Ovary (tissue), 9 donors: ENCODE results near the gene PSME2. TPM values are rescaled to one million over a fixed set of nuclear protein-coding genes. Genes with fewer than 3 reads are reported as not detected.

Experiments
- DNase-seq, 5 donors: peaks; one replicate each; pipeline ENCODE4 v3.0.0-alpha.2; 2019 to 2020
- H3K27ac ChIP-seq, 2 donors: fragments of 200-600 bp; one replicate each; pipeline versions ENCODE4 v1.5.1 to v1.8.0; 2019 to 2022
- H3K27me3 ChIP-seq: fragments of 200-600 bp; one replicate; pipeline ENCODE4 v1.8.0; 2022
- H3K36me3 ChIP-seq: fragments of 200-600 bp; sonication (generic); one replicate; pipeline ENCODE4 v1.5.1; 2019
- H3K4me1 ChIP-seq: one replicate; pipeline ENCODE4 v1.8.1; 2013; ENCODE audit warnings: mild to moderate bottlenecking, moderate library complexity; ENCODE audit not compliant: insufficient read depth
- H3K4me3 ChIP-seq: fragments of 200-600 bp; sonication (generic); one replicate; pipeline ENCODE4 v1.5.1; 2017
- H3K9me3 ChIP-seq, 2 donors: fragments of 200-600 bp in 1 of 2; sonication (generic) in 1 of 2; one replicate each; pipeline versions ENCODE4 v1.5.1 to v1.8.1; 2013 to 2019; ENCODE audit warnings: mild to moderate bottlenecking in 1 of 2, moderate library complexity in 1 of 2
- CTCF ChIP-seq, 3 donors: fragments of 450-650 bp in 2 of 3; fragments of 200-600 bp in 1 of 3; IDR thresholded peaks; one replicate each; pipeline versions ENCODE4 v1.5.1 to v1.8.0; 2016 to 2022; ENCODE audit warnings: antibody characterized with exemption in 3 of 3, mild to moderate bottlenecking in 1 of 3
- EP300 ChIP-seq: sonication (generic); formaldehyde crosslinking; IDR thresholded peaks from one replicate; pipeline ENCODE4 v1.6.1; 2017; ENCODE audit warnings: antibody characterized with exemption
- POLR2A ChIP-seq: fragments of 450-650 bp; IDR thresholded peaks from one replicate; pipeline ENCODE4 v1.6.1; 2017; ENCODE audit warnings: antibody characterized with exemption, mild to moderate bottlenecking, moderate library complexity
- WGBS, 3 donors: extraction: QIAGEN DNeasy Blood & Tissue Kit in 1 of 3; methylation state at CpG; one replicate each; pipeline versions ENCODE4 v1.1.5 to v1.1.7; 2013 to 2017; 5-methylcytosine and 5-hydroxymethylcytosine counted together
- intact Hi-C, 4 donors: fragments of 100-400 bp; cut with DNase I; formaldehyde crosslinking; loops; one replicate each; pipeline versions ENCODE4 v1.11.0 to v1.15.1; 2022 to 2023
- polyA plus RNA-seq, 2 donors: library from polyadenylated mRNA; stranded (reverse); fragments of 200-250 nt in 1 of 2; fragments of 350-450 nt in 1 of 2; fragmentation: Illumina TruSeq in 1 of 2; extraction: RNeasy Lipid Tissue Mini Kit (QIAGEN cat#74804) in 1 of 2; gene quantifications; one replicate each; pipeline ENCODE4 v1.2.3, GENCODE V29; 2013 to 2014
- total RNA-seq, 7 donors: library from RNA; depleted of rRNA in 2 of 7; stranded (reverse); fragments of >200 nt in 2 of 7; fragmentation: NEBNext Ultra II Directional in 3 of 7; extraction: Animal tissue kit (Norgen Biotek cat#: 25700) in 3 of 7; gene quantifications; one replicate each; pipeline versions ENCODE4 v1.1.0 to v1.2.4, GENCODE V29; 2016 to 2023
- donor health status: DM: no; HTN: no; CAD: no; lungs with moderate emphysema.
- donor health status: DM: no; HTN: no; CAD: no.
- donor health status: Bipolar disorder and iron deficiency.
- donor health status: DM: yes; HTN: yes; CAD: no.
- donor health status: DM: no; HTN: no; CAD: no.
- donor health status: DM: yes; HTN: yes; CAD: no.

PSME2 gene
- total and polyA plus RNA-seq, 9 donors: 34.7 to 160 (median 95.6) TPM

- no peak overlapping the region for H3K4me3 ChIP-seq
- TF ChIP-seq EP300 (no peak), CTCF (IDR thresholded peaks at IDR 0.05) (no peak)
- no peak for DNase-seq
- H3K9me3 ChIP-seq: no peaks in the 10 kb centered on the region
- WGBS, 3 donors: 75 to 78% (median 78%) methylated on average over 19 of the region's 19 CpGs
- intact Hi-C loops: no loop called here
- no peaks in the 10 kb centered on the region for H3K4me1 ChIP-seq
- H3K36me3 ChIP-seq: no peaks in the 10 kb centered on the region
- H3K27me3 ChIP-seq: no peaks in the 10 kb centered on the region
- H3K27ac ChIP-seq: no peak overlapping the region
Observed at GRCh38 chr14:24181371-24182077, 35.1 kb upstream of the PSME2 start.

- no peak overlapping the region for H3K4me3 ChIP-seq
- no peak for TF ChIP-seq EP300
- TF ChIP-seq POLR2A: no peak
- no peak for TF ChIP-seq CTCF (IDR thresholded peaks at IDR 0.05)
- H3K27ac ChIP-seq: no peak overlapping the region
- 65 to 70% (median 69%) methylated on average over 18 of the region's 18 CpGs for WGBS, 3 donors
- no peaks in the 10 kb centered on the region for H3K27me3 ChIP-seq
- intact Hi-C loops: no loop called here
- no peaks in the 10 kb centered on the region for H3K4me1 ChIP-seq
- no peak for DNase-seq
- H3K9me3 ChIP-seq: no peaks in the 10 kb centered on the region
- H3K36me3 ChIP-seq: no peaks in the 10 kb centered on the region
Observed at GRCh38 chr14:24179961-24180796, 33.8 kb upstream of the PSME2 start.

GRCh38 chr14:24179294-24179960, 33.0 kb upstream of the PSME2 start:
- Histone ChIP-seq H3K27me3 (no peaks in the 10 kb centered on the region), H3K4me1 (no peaks in the 10 kb centered on the region), H3K27ac (no peak overlapping the region), H3K9me3 (no peaks in the 10 kb centered on the region), H3K4me3 (no peak overlapping the region), H3K36me3 (no peaks in the 10 kb centered on the region)
- TF ChIP-seq CTCF (IDR thresholded peaks at IDR 0.05) (no peak), EP300 (no peak), POLR2A (no peak)
- intact Hi-C loops: no loop called here
- no peak for DNase-seq
- 76 to 78% (median 78%) methylated on average over 14 of the region's 14 CpGs for WGBS, 3 donors

- no peak overlapping the region for H3K4me3 ChIP-seq
- no peaks in the 10 kb centered on the region for H3K4me1 ChIP-seq
- H3K9me3 ChIP-seq: no peaks in the 10 kb centered on the region
- no peaks in the 10 kb centered on the region for H3K36me3 ChIP-seq
- DNase-seq: no peak
- no peak for TF ChIP-seq POLR2A
- TF ChIP-seq CTCF (IDR thresholded peaks at IDR 0.05): no peak
- no peak for TF ChIP-seq EP300
- WGBS, 3 donors: 82 to 86% (median 84%) methylated on average over 12 of the region's 12 CpGs
- H3K27me3 ChIP-seq: no peaks in the 10 kb centered on the region
- intact Hi-C loops: no loop called here
- no peak overlapping the region for H3K27ac ChIP-seq
Observed at GRCh38 chr14:24178399-24179178, 32.2 kb upstream of the PSME2 start.
